ENCODE measurements around the gene GFOD2. TPM values are rescaled to one million over a fixed set of nuclear protein-coding genes. Genes with fewer than 3 reads are reported as not detected.

GFOD2 gene
- total and polyA plus RNA-seq, 2 of the 13 experiments (the other 11 are each of a cell fraction or from before 2014, with no cell fraction given) = 11.1 to 17.2 TPM

DNA sequence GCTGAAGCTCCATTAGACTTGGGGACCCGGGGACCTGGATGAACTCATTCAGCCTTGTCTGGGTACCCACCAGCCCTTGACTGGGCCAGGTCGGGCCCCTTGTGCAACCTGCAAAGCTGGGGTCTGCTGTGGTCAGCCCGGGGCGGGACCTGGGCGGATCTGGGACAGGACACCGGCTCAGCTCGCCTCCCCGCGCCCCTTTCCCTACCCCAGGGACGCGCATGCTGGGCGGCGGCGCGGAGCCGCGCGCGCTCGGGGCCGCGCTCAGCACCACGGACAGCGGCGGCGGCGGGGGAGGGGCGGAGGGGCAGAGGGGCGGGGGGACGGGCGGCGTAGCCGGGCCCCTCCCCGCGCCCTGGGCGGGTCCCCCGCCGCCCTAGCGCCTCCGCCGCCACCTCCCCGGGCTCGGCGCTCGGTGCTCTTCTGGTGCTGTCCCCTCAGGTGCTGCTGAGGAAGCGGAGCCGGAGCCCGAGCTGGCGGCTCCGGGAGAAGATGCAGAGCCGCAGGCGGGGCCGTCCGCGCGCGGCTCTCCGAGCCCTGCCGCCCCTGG lies 66.5 kb downstream of the GFOD2 start (continued):
- TF ChIP-seq TIGD3 (CRISPR knock-in tag; IDR thresholded peaks at IDR 0.05; ENCODE audit: borderline replicate concordance) (no peak), AKAP8 (CRISPR knock-in tag; IDR thresholded peaks at IDR 0.05) (no peak), DNMT3B (CRISPR knock-in tag; conservative IDR thresholded peaks at IDR 0.05) (no peak), ZNF550 (CRISPR knock-in tag; IDR thresholded peaks at IDR 0.05; ENCODE audit: borderline replicate concordance) (no peak), THRA (CRISPR knock-in tag; IDR thresholded peaks at IDR 0.05; ENCODE audit: borderline replicate concordance) (no peak), MTA3 (CRISPR knock-in tag; IDR thresholded peaks at IDR 0.05) (no peak), ZFP90 (CRISPR knock-in tag; IDR thresholded peaks at IDR 0.05; ENCODE audit: borderline replicate concordance) (no peak; the same call in 1 of the 2 replicates), ZSCAN25 (CRISPR knock-in tag; IDR thresholded peaks at IDR 0.05) (no peak), CBX1 (IDR thresholded peaks at IDR 0.05; ENCODE audit: low read depth) (no peak), GATAD2A (CRISPR knock-in tag; IDR thresholded peaks at IDR 0.05) (no peak), ZNF138 (CRISPR knock-in tag; IDR thresholded peaks at IDR 0.05; ENCODE audit: low read depth) (no peak), SNAPC2 (CRISPR knock-in tag; IDR thresholded peaks at IDR 0.05) (no peak), ZNF280B (CRISPR knock-in tag; IDR thresholded peaks at IDR 0.05; ENCODE audit: borderline replicate concordance) (no peak), ZNF543 (CRISPR knock-in tag; IDR thresholded peaks at IDR 0.05) (no peak), TBL1XR1 (IDR thresholded peaks at IDR 0.05; ENCODE audit: borderline replicate concordance, low read length, partially characterized antibody) (no peak), RAD51 (IDR thresholded peaks at IDR 0.05; ENCODE audit: borderline replicate concordance) (no peak)
- TF ChIP-seq, protein P1, sequence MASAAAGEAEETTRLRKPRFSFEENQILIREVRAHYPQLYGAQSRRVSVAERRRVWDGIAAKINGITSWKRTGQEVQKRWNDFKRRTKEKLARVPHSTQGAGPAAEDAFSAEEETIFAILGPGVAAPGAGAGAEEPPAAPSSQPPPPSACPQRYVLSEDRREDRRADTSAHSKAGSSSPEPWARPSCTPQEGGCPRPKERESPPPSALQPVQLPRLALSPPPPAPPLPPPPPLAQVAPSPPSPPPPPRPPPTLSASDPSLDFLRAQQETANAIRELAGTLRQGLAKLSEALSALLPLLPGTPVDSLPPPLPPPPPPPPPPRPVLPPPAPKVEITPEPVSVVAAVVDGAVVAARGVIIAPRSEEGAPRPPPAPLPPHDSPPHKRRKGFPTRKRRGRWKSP (CRISPR knock-in tag; IDR thresholded peaks at IDR 0.05) = no peak
- TF ChIP-seq, protein P2, sequence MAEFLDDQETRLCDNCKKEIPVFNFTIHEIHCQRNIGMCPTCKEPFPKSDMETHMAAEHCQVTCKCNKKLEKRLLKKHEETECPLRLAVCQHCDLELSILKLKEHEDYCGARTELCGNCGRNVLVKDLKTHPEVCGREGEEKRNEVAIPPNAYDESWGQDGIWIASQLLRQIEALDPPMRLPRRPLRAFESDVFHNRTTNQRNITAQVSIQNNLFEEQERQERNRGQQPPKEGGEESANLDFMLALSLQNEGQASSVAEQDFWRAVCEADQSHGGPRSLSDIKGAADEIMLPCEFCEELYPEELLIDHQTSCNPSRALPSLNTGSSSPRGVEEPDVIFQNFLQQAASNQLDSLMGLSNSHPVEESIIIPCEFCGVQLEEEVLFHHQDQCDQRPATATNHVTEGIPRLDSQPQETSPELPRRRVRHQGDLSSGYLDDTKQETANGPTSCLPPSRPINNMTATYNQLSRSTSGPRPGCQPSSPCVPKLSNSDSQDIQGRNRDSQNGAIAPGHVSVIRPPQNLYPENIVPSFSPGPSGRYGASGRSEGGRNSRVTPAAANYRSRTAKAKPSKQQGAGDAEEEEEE (CRISPR knock-in tag; IDR thresholded peaks at IDR 0.05; ENCODE audit: borderline replicate concordance) = no peak
